Thyroid gland (tissue), 4 donors: Measurements from ENCODE around the gene RAB43.

Experiments used
- CTCF ChIP-seq, 6 experiments: fragments of 200-600 bp in 3 of 6; fragments of 450-650 bp in 3 of 6; sonication (generic) in 3 of 6; IDR thresholded peaks; one replicate each; pipeline ENCODE4 v1.5.1; 2016 to 2019; ENCODE audit warnings: antibody characterized with exemption in 6 of 6, mild to moderate bottlenecking in 2 of 6, inconsistent platforms in 1 of 6, moderate library complexity in 1 of 6
- POLR2A ChIP-seq, 2 donors: fragments of 450-650 bp; IDR thresholded peaks; one replicate each; pipeline ENCODE4 v1.6.1; 2017; ENCODE audit warnings: antibody characterized with exemption in 2 of 2, mild to moderate bottlenecking in 2 of 2, moderate library complexity in 1 of 2

GRCh38 chr3:129161860-129162271, 40.3 kb upstream of the RAB43 start:
- peak in 1 of 6 experiments; percentile 6 for TF ChIP-seq CTCF (IDR thresholded peaks at IDR 0.05)
- TF ChIP-seq POLR2A (IDR thresholded peaks at IDR 0.05), result no peak
